Heart right ventricle (tissue), 16 donors: Measurements from ENCODE around the gene OLIG3. TPM values are rescaled to one million over a fixed set of nuclear protein-coding genes. Genes with fewer than 3 reads are reported as not detected.

ENCODE experiments used
- ATAC-seq, 8 donors: fragments of 200-7000 bp; cut with Tn5 transposase; one replicate each; pipeline ENCODE4 v1.9.1; 2020; ENCODE audit warnings: mild to moderate bottlenecking in 8 of 8, moderate library complexity in 8 of 8, moderate number of reproducible peaks in 1 of 8
- DNase-seq, 2 donors: peaks; one replicate each; pipeline ENCODE4 v3.0.0-alpha.2; 2020
- H3K27ac ChIP-seq, 10 donors: fragments of 200-600 bp; sonication (generic) in 2 of 10; one replicate each; pipeline versions ENCODE4 v1.5.0 to v1.8.0; 2020 to 2022; ENCODE audit warnings: mild to moderate bottlenecking in 3 of 10
- H3K27me3 ChIP-seq, 7 donors: fragments of 200-600 bp; one replicate each; pipeline ENCODE4 v1.8.0; 2021 to 2022; ENCODE audit warnings: mild to moderate bottlenecking in 2 of 7
- H3K36me3 ChIP-seq, 9 donors: fragments of 200-600 bp; sonication (generic) in 1 of 9; one replicate each; pipeline versions ENCODE4 v1.5.0 to v1.8.0; 2020 to 2022; ENCODE audit warnings: mild to moderate bottlenecking in 2 of 9
- H3K4me1 ChIP-seq, 9 donors: fragments of 200-600 bp; sonication (generic) in 1 of 9; one replicate each; pipeline versions ENCODE4 v1.5.0 to v1.8.0; 2020 to 2022; ENCODE audit warnings: mild to moderate bottlenecking in 4 of 9
- H3K4me3 ChIP-seq, 10 donors: fragments of 200-600 bp; sonication (generic) in 2 of 10; one replicate each; pipeline versions ENCODE4 v1.5.0 to v1.8.0; 2020 to 2022; ENCODE audit warnings: mild to moderate bottlenecking in 7 of 10, moderate library complexity in 2 of 10
- H3K9me3 ChIP-seq, 11 donors: fragments of 200-600 bp in 10 of 11; sonication (generic) in 2 of 11; one replicate each; pipeline versions ENCODE4 v1.5.0 to v1.8.0; 2013 to 2022; ENCODE audit warnings: mild to moderate bottlenecking in 2 of 11, control low read depth in 1 of 11, moderate library complexity in 1 of 11
- WGBS, 2 donors: extraction: QIAGEN DNeasy Blood & Tissue Kit; methylation state at CpG; one replicate each; pipeline ENCODE4 v1.1.7; 2013; ENCODE audit warnings: inconsistent platforms in 1 of 2; 5-methylcytosine and 5-hydroxymethylcytosine counted together
- intact Hi-C, 10 donors: fragments of 100-400 bp; cut with DNase I; formaldehyde crosslinking; loops; one replicate each; pipeline versions ENCODE4 v1.11.1 to v1.14.2; 2022
- polyA plus RNA-seq, 2 donors: library from polyadenylated mRNA; stranded (reverse); fragments of 200-250 nt; gene quantifications; one replicate each; pipeline ENCODE4 v1.2.3, GENCODE V29; 2013
- total RNA-seq, 10 donors: library from RNA; stranded (reverse); fragmentation: NEBNext Ultra II Directional in 3 of 10; extraction: Animal tissue kit (Norgen Biotek cat#: 25700) in 3 of 10; gene quantifications; one replicate each; pipeline versions ENCODE4 v1.2.1 to v1.2.4, GENCODE V29; 2021 to 2023
- TF ChIP-seq, protein P1 (sequence below), 9 donors: fragments of 200-600 bp; sonication (generic) in 2 of 9; IDR thresholded peaks; one replicate each; pipeline versions ENCODE4 v1.5.0 to v1.8.0; 2021 to 2022; ENCODE audit warnings: antibody characterized with exemption in 9 of 9, mild to moderate bottlenecking in 5 of 9, moderate library complexity in 1 of 9
- donor health status: Arrhythmogenic right ventricular cardiomyopathy.
- donor health status: ischemic (EF 13 %, LVEDD 7.1; RV severe dilation, severe dysfunction).
- donor health status: healthy with polysubstance abuse.
- donor health status: DM: no; HTN: yes; CAD: no.
- donor health status: DM: no; HTN: no; CAD: no.
- donor health status: ischemic (EF 25% LVEDD 6.9; RV normal size, moderate dysfunction).
- donor health status: ischemic (EF 25% LVEDD 5.7; RV mildly dilated, moderate dysfunction).
- donor health status: healthy.
- donor health status: DM: yes; HTN: yes; CAD: no.
- donor health status: Ischemic cardiomyopathy.
- donor health status: ischemic (EF 35%, LVEDD 5.7; RV mildly dilated, moderate dysfunction).
- donor health status: nonischemic (EF 11% LVEDD 7.7; RV severe dilation, severe dysfunction).
- donor health status: DM: yes; HTN: yes; CAD: no.
- donor health status: PGD.
- donor health status: ischemic (EF 29% LVEDD 5.4; RV normal size, mild dysfunction).
- donor health status: nonischemic (EF 23%, LVEDD 6.1; RV moderate dilation, normal function).

Gene OLIG3
- total and polyA plus RNA-seq, 12 donors = not detected

DNA sequence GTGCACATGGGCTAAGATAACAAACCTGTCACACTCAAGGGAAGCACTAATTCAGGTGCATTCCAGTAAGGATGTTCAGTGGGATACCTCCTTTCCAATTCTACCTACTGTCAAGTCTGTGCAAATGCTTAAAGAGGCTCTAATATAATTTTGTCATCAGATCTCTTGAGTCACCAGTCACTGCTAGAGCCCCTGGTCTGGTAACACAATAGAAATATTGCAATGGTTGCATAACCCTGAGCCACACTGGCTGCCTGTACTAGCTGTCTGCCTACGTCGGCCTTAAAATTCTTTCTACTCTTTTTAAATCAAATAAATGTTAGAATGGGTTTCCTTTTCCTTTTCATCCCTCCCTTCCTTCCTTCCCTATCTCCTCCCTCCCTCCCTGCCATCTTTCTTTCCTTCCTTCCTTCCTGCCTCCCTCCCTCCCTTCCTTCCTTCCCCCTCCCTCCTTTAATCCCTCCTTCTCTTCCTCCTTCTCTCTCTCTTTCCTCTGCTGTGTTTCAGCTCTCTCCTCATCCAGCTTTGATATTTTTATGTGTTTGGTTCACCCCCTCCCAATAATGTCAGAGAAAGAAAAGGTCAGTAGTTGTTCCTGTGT lies 28.1 kb upstream of the OLIG3 start:
- intact Hi-C loops = no loop called here
- WGBS, 2 donors = 53 to 56% methylated on average over 2 of the region's 2 CpGs
- DNase-seq (no peak), ATAC-seq (no peak)
- Histone ChIP-seq H3K27ac (no peak overlapping the region), H3K9me3 (peaks cover 0 to 23% (median under 1%) of the 10 kb centered on the region in 11 donors), H3K4me1 (no peaks in the 10 kb centered on the region), H3K4me3 (no peak overlapping the region), H3K27me3 (peaks cover 4 to 63% (median 57%) of the 10 kb centered on the region in 7 donors), H3K36me3 (no peaks in the 10 kb centered on the region)
- TF ChIP-seq, protein P1, sequence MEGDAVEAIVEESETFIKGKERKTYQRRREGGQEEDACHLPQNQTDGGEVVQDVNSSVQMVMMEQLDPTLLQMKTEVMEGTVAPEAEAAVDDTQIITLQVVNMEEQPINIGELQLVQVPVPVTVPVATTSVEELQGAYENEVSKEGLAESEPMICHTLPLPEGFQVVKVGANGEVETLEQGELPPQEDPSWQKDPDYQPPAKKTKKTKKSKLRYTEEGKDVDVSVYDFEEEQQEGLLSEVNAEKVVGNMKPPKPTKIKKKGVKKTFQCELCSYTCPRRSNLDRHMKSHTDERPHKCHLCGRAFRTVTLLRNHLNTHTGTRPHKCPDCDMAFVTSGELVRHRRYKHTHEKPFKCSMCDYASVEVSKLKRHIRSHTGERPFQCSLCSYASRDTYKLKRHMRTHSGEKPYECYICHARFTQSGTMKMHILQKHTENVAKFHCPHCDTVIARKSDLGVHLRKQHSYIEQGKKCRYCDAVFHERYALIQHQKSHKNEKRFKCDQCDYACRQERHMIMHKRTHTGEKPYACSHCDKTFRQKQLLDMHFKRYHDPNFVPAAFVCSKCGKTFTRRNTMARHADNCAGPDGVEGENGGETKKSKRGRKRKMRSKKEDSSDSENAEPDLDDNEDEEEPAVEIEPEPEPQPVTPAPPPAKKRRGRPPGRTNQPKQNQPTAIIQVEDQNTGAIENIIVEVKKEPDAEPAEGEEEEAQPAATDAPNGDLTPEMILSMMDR (IDR thresholded peaks at IDR 0.05) = no peak

DNA sequence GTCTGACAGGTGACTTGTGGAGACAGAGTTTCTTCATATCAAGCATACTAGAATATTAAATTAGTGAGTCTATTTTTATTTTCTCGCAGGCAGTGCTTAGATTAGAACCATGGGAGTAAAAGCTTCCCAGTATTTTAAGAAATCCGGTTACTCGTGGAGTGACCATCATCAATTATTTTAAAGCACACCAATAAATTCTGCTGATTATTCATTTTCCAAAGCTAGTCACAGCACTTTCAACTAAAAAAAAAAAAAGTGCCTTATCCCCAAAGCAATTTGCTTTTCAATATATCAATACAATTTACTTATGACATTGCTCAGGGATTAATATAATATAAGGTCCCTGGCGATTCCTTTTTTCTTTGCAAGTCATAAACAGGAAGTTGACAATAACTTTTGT lies 26.3 kb upstream of the OLIG3 start:
- WGBS, 2 donors = 84 to 90% methylated on average over 4 of the region's 4 CpGs
- no peak overlapping the region for H3K27ac ChIP-seq
- no peaks in the 10 kb centered on the region for H3K36me3 ChIP-seq
- H3K27me3 ChIP-seq = peaks cover 4 to 81% (median 75%) of the 10 kb centered on the region in 7 donors
- intact Hi-C loops = no loop called here
- H3K9me3 ChIP-seq = peaks cover 0 to 6% (median 0%) of the 10 kb centered on the region in 11 donors
- DNase-seq = no peak
- no peak overlapping the region for H3K4me3 ChIP-seq
- ATAC-seq = no peak
- TF ChIP-seq, protein P1 (IDR thresholded peaks at IDR 0.05) = no peak
- no peaks in the 10 kb centered on the region for H3K4me1 ChIP-seq

DNA sequence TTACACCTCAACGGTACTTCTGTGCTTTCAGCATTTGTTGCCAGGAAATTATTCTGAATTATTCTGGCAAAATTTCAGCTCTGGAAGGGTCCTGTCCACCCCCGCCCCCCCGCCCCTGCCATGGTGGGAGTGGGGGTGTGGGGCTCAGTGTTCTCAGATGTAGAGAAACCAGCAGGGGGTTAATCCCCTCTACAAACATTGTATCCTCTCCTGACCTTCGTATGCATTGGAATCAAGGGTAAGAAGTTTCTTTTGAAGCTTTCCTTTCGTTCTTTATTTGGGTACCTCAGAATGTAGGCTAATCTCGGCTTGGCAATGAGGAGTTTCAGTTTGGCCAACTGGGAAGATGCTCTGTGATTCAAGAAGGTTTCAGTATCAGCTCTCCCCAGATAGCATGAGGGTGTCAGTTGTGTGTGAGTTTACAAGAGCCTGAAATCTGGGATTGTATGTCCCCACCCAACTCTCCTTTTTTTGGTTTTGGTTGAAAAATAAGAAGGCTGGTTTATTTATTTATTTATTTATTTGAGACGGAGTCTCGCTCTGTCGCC lies 25.5 kb upstream of the OLIG3 start:
- TF ChIP-seq, protein P1 (IDR thresholded peaks at IDR 0.05) = no peak
- 29 to 35% methylated on average over 9 of the region's 9 CpGs for WGBS, 2 donors
- Histone ChIP-seq H3K4me3 (no peak overlapping the region), H3K4me1 (no peaks in the 10 kb centered on the region), H3K27ac (no peak overlapping the region), H3K36me3 (no peaks in the 10 kb centered on the region), H3K27me3 (peaks cover 4 to 89% (median 80%) of the 10 kb centered on the region in 7 donors), H3K9me3 (no peaks in the 10 kb centered on the region)
- no peak for ATAC-seq
- intact Hi-C loops = no loop called here
- DNase-seq = no peak

DNA sequence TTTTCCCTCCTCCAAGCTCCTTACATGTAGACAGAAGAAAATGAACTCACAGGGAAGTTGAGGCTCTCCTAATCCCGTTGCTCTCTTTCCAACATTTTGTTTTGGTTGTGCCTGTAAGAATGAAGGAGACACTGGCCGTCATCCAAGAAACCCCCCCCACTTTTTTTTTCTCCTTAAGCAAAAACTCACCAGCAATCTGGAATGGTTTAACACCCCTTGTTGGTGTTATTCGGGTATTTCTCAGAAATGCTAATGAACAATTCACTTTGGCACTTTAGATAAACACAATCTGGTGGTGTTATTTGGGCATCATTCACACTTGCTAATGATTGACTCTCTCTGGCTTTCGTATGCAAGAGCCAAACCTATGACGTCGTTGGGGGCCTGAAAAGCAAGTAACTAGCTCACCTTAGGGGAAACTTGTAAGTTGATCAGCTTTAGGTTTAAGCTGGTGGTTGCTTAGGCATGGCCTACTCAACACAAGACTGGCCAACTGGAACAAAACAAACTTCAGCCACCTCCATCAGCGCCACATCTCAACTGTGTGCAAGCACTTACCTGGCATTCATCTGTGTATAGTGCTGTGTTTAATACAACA lies 24.3 kb upstream of the OLIG3 start:
- Histone ChIP-seq H3K27ac (no peak overlapping the region), H3K9me3 (no peaks in the 10 kb centered on the region), H3K4me1 (no peaks in the 10 kb centered on the region), H3K36me3 (no peaks in the 10 kb centered on the region), H3K4me3 (no peak overlapping the region), H3K27me3 (peaks cover 4 to 100% (median 86%) of the 10 kb centered on the region in 7 donors)
- ATAC-seq = no peak
- 16 to 17% methylated on average over 7 of the region's 7 CpGs for WGBS, 2 donors
- TF ChIP-seq, protein P1 (IDR thresholded peaks at IDR 0.05) = no peak
- intact Hi-C loops = no loop called here
- DNase-seq = no peak
